HG03442 (cell line): ENCODE measurements around the gene TRIM40.
"Not testable (repeated sequence)": the region's sequence is repeated elsewhere in the genome, so short reads cannot be mapped to it uniquely, and the experiment has no call there.

Experiments used
- ATAC-seq: cut with Tn5 transposase; IDR thresholded peaks from one replicate; pipeline ENCODE4 v1.9.1; 2021; ENCODE audit warnings: mild to moderate bottlenecking, moderate library complexity; ENCODE audit not compliant: unreplicated experiment

TRIM40 gene

DNA sequence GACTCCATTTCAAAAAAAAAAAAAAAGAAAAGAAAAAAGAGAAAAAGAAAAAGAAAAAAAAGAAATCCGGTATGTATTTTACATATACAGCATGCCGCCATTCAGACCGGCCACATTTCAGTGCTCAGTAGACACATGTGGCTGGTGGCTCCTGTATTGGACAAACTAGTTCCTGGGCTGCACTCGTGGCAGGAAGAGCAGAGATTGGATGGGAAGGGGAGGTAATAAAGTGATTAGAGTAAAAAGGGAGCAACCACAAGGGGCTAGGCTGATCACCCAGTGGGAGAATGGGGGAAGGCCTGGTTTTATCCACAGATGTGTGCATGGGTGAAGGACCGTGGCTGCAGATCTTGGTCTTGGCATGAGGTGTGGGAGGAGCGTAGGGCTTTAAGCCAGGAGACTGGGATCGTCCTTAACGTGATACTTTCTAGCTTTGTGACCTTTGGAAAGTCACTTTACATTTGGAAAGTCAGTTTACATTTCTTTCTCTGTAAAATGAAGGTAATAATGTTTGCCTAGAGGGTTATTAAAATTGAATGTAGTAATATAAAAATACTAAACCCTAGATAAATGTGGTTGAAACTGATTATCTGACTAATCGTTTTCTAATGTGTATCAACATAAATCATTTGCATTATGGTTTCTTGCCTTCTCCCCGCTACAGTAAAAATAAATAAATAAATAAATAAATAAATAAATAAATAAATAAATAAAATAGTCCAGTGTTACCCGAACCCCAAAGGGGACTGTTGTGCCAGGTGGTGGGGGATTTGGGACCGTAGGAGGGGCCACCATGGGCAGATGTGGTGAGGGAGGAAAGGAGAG, 26.5 kb downstream of the TRIM40 start:
- no peak for ATAC-seq

DNA sequence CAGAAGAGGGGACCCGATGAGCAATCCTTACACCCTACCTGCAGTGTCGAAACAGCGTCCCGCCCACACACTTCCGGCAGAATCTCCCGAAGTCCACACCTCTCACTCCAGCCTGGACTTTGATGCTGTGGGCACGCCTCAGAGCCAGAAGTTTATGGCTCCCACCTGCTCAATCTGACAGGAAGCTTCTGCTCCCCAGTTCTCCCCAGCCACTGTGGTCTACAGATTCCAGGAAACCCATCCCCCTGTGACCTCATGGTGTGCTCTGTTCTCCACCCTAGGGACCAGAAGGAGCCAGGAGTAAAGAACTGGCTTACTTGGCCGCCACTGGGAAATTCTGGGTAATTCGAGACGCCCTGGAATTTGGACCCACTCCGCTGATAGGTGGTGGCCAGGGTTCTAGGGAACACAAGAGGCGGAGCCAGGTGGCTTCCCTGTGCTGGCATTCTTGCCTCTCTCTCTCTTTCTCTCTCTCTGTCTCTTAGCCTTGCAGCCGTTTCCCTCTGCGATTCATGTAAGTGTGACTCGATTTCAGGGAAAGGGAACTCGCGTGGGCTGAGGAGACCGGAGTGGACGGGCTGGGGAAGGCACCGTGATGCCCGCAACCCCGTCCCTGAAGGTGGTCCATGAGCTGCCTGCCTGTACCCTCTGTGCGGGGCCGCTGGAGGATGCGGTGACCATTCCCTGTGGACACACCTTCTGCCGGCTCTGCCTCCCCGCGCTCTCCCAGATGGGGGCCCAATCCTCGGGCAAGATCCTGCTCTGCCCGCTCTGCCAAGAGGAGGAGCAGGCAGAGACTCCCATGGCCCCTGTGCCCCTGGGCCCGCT, 27.4 kb downstream of the TRIM40 start, which contains the start of gene TRIM15:
TRIM15 (plus strand) TSS at position 457 of the 828 bp plus-strand sequence; CDS start at position 596, 139 bp downstream.
- ATAC-seq = no peak

- ATAC-seq = no peak
These were observed 28.1 kb downstream of the TRIM40 start for GRCh38 chr6:30163918-30164654.

DNA sequence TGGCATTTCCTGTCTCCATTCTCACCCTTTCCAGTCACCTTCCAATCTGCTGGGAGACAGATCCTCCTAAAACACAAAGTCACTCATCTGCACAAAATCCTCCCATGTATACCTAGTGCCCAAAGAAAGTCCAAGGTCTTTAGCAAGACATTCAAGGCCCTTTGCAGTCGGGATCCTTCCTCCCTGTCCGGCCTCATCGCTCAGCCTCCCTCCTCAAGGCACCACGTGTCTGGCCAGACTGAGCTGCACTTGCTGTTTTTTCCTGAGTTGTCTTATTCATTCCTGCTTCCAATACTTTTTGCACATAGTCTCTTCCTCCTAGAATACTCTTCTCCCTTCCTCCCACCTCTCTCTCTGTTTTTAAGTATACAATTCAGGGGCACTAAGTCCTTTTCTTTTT, 28.8 kb downstream of the TRIM40 start:
- no peak for ATAC-seq

GRCh38 chr6:30165238-30165637, 29.3 kb downstream of the TRIM40 start:
- ATAC-seq = not testable (repeated sequence)

GRCh38 chr6:30167101-30167500, 31.2 kb downstream of the TRIM40 start:
- ATAC-seq = no peak

GRCh38 chr6:30168741-30169140, 32.8 kb downstream of the TRIM40 start:
- no peak for ATAC-seq

- no peak for ATAC-seq
These were observed 34.0 kb downstream of the TRIM40 start for GRCh38 chr6:30169658-30170614.

DNA sequence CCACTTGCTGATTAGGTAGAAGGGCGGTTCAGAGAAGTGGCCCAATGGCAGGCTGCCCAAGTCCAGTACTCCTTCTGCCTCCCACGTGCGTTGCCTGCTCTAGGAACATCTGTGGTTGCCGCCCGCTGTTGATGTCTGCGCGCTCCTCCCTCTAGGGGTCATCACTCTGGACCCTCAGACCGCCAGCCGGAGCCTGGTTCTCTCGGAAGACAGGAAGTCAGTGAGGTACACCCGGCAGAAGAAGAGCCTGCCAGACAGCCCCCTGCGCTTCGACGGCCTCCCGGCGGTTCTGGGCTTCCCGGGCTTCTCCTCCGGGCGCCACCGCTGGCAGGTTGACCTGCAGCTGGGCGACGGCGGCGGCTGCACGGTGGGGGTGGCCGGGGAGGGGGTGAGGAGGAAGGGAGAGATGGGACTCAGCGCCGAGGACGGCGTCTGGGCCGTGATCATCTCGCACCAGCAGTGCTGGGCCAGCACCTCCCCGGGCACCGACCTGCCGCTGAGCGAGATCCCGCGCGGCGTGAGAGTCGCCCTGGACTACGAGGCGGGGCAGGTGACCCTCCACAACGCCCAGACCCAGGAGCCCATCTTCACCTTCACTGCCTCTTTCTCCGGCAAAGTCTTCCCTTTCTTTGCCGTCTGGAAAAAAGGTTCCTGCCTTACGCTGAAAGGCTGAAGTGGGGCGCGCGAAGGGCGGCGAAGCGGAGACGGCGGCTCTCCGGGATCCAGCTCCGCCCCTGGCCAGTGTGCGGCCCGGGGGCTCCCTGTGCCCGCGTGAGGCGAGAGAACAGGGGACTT, 35.9 kb downstream of the TRIM40 start:
- no peak for ATAC-seq

DNA sequence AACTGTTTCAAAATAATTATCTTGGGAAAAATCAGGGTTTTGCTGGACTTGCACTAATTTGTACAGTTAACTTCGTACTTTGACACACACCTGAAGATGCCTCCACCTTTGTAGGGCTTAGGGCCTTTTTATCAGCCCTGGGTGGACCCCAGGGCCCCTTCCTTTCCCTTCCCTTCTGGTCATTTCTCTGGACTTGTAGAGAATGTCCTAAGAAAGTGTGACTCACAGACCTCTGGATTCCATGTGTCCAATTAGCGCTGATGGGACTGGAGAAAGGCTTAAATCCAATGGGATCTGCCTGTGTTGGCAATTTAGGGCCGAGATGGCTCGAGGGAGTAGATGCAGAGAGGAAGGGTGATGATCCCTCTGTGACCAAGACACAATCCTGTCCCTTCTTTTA, 36.7 kb downstream of the TRIM40 start:
- no peak for ATAC-seq

- no peak for ATAC-seq
These were observed 39.8 kb downstream of the TRIM40 start for GRCh38 chr6:30175765-30176164.

DNA sequence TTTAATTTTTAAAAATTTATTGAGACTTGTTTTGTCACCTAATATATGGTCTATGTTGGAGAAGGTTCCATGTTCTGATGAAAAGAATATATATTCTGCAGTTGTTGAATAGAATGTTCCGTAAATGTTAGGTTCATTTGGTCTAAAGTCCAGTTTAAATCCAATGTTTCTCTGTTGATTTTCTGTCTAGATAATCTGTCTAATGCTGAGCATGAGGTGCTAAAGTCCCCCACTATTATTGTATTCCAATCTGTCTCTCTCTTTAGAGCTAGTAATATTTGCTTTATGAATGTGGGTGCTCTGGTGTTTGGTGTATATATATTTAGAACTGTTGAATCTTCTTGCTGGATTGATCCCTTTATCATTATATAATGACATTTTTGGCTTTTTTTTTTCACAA, 42.9 kb downstream of the TRIM40 start:
- ATAC-seq = no peak

- ATAC-seq = no peak
These were observed 44.2 kb downstream of the TRIM40 start for GRCh38 chr6:30180145-30180544.

GRCh38 chr6:30184417-30185031, 48.6 kb downstream of the TRIM40 start:
- ATAC-seq = no peak

GRCh38 chr6:30185846-30186484, 50.0 kb downstream of the TRIM40 start:
- no peak for ATAC-seq

DNA sequence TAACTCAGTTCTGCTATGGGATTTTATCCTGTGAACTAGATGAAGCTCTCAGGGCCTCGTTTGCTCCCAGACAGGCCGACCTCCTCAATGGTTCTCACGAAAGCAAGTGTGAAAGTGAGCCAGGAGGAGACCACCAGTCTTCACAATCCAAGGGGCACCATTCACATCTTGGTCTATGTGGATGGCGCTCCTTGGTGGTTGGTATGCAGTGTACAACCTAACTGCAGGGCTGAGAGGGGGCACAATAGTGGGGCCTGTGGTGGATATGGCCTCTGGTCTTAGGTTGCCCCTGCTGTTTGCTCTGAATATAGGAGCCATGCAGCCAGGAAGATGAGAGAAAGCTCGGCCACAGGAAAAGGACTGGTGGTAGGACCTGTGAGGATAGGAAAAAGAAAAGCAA, 52.6 kb downstream of the TRIM40 start:
- ATAC-seq = no peak

DNA sequence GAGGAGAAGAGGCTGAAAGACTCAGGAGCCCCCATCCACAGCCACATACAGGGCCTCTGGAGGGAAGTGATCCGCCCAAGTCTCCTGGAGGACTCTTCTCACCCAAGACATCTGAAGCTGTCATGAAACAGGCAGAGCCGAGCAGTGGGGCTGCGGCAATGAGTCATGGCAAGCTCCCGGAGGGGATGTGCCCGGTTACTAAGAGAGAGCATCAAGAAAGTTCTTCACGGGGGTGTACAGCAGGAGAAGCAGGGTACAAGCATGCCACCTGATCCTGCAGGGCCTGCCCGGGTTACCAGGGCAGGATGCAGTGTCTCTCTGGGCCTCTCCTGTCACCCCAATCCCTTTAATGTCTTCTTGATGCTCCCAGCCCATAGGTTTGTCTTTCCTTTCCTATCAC, 56.1 kb downstream of the TRIM40 start:
- no peak for ATAC-seq
